GM19328 (cell line): ENCODE data around the gene PDE4B.
A peak's percentile ranks its signal among the peaks of the same experiment; 100 is the strongest.
"Not testable (repeated sequence)": the region's sequence is repeated elsewhere in the genome, so short reads cannot be mapped to it uniquely, and the experiment has no call there.

Experiments
- ATAC-seq: cut with Tn5 transposase; IDR thresholded peaks from one replicate; pipeline ENCODE4 v1.9.1; 2021; ENCODE audit warnings: mild to moderate bottlenecking, moderate library complexity; ENCODE audit not compliant: unreplicated experiment

PDE4B gene

GRCh38 chr1:66399888-66400529 is 607.3 kb downstream of the PDE4B start:
- no peak for ATAC-seq

- ATAC-seq, result no peak
Observed at GRCh38 chr1:66400660-66401059, 608.0 kb downstream of the PDE4B start.

GRCh38 chr1:66401244-66401643 is 608.5 kb downstream of the PDE4B start:
- no peak for ATAC-seq

GRCh38 chr1:66402194-66402593 is 609.5 kb downstream of the PDE4B start:
- peak; percentile 77 for ATAC-seq

GRCh38 chr1:66403007-66403731 is 610.5 kb downstream of the PDE4B start:
- ATAC-seq, result no peak

GRCh38 chr1:66405061-66405460 is 612.4 kb downstream of the PDE4B start:
- no peak for ATAC-seq

- ATAC-seq, result not testable (repeated sequence)
Observed at GRCh38 chr1:66411449-66411848, 618.8 kb downstream of the PDE4B start.

GRCh38 chr1:66412704-66413103 is 620.0 kb downstream of the PDE4B start:
- ATAC-seq, result no peak

- ATAC-seq, result no peak
Observed at GRCh38 chr1:66413136-66413837, 620.6 kb downstream of the PDE4B start.

- no peak for ATAC-seq
Observed at GRCh38 chr1:66413838-66414175, 621.1 kb downstream of the PDE4B start.

- ATAC-seq, result no peak
Observed at GRCh38 chr1:66415281-66415680, 622.6 kb downstream of the PDE4B start.

GRCh38 chr1:66415866-66416265 is 623.2 kb downstream of the PDE4B start:
- ATAC-seq, result no peak

- no peak for ATAC-seq
Observed at GRCh38 chr1:66416295-66416694, 623.6 kb downstream of the PDE4B start.

- no peak for ATAC-seq
Observed at GRCh38 chr1:66418021-66418420, 625.3 kb downstream of the PDE4B start.

- ATAC-seq, result not testable (repeated sequence)
Observed at GRCh38 chr1:66420171-66420570, 627.5 kb downstream of the PDE4B start.

- not testable (repeated sequence) for ATAC-seq
Observed at GRCh38 chr1:66420906-66421305, 628.2 kb downstream of the PDE4B start.

- ATAC-seq, result no peak
Observed at GRCh38 chr1:66422804-66423203, 630.1 kb downstream of the PDE4B start.
